ENCODE data around the gene NT5C.

DNA sequence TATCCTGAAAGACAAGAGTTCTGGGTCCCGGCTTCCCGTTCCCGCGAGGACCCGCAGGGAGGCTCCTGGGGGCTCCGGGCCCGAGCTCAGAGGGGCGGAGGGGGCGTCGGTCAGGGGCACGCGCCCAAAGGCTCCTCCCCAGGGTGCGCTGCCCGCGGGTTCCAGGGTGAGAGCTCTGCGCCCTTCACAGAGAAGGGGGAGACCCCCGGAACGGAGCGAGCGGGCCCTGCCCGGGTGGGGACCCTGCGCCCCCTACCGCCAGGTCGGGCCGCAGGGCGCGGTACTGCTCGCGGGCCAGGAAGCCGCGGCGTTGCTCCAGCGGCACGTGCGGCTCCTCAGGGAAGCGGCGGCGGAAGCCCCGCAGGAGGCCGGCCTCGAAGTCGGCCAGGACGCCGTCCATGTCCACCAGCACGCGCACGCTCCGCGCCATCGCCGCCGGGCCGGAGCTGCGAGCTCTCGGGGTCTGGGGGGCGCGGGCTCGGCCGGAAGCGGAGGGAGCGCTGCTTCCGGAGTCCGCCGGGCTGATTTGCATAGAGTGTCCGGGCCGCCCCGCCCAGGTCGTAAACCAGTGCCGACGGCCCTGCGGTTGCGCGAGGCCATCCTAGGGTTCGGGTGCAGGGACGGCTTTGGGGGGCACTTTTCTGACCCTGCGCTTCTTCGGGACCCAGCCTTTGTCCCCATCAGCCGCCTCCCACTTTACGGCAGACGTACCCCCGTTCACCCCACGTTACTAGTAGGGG is at the start of gene NT5C:
- TF ChIP-seq, protein P1, sequence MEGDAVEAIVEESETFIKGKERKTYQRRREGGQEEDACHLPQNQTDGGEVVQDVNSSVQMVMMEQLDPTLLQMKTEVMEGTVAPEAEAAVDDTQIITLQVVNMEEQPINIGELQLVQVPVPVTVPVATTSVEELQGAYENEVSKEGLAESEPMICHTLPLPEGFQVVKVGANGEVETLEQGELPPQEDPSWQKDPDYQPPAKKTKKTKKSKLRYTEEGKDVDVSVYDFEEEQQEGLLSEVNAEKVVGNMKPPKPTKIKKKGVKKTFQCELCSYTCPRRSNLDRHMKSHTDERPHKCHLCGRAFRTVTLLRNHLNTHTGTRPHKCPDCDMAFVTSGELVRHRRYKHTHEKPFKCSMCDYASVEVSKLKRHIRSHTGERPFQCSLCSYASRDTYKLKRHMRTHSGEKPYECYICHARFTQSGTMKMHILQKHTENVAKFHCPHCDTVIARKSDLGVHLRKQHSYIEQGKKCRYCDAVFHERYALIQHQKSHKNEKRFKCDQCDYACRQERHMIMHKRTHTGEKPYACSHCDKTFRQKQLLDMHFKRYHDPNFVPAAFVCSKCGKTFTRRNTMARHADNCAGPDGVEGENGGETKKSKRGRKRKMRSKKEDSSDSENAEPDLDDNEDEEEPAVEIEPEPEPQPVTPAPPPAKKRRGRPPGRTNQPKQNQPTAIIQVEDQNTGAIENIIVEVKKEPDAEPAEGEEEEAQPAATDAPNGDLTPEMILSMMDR (IDR thresholded peaks at IDR 0.05 in 2 of 3, conservative IDR thresholded peaks at IDR 0.05 in 1 of 3; ENCODE audit: borderline replicate concordance in 1 of 3, insufficient read depth in 1 of 3, low read depth in 2 of 3, low read length in 2 of 3): peak in 2 of 3 experiments; percentile 73 to 91; a peak in 4 of 6 replicates
- TF ChIP-seq EZH2phosphoT487 (IDR thresholded peaks at IDR 0.05; ENCODE audit: borderline replicate concordance): no peak
- TF ChIP-seq, protein P2, sequence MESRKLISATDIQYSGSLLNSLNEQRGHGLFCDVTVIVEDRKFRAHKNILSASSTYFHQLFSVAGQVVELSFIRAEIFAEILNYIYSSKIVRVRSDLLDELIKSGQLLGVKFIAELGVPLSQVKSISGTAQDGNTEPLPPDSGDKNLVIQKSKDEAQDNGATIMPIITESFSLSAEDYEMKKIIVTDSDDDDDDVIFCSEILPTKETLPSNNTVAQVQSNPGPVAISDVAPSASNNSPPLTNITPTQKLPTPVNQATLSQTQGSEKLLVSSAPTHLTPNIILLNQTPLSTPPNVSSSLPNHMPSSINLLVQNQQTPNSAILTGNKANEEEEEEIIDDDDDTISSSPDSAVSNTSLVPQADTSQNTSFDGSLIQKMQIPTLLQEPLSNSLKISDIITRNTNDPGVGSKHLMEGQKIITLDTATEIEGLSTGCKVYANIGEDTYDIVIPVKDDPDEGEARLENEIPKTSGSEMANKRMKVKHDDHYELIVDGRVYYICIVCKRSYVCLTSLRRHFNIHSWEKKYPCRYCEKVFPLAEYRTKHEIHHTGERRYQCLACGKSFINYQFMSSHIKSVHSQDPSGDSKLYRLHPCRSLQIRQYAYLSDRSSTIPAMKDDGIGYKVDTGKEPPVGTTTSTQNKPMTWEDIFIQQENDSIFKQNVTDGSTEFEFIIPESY (IDR thresholded peaks at IDR 0.05; ENCODE audit: extremely low read depth, insufficient replicate concordance, low read length): no peak
- no peak for TF ChIP-seq SRF (IDR thresholded peaks at IDR 0.05; ENCODE audit: low read depth)
- TF ChIP-seq SP1 (IDR thresholded peaks at IDR 0.05; ENCODE audit: low read depth): no peak
- peak; percentile 66 for TF ChIP-seq YY1 (IDR thresholded peaks at IDR 0.05; ENCODE audit: extremely low read depth, insufficient replicate concordance, low read depth, low read length)
- peak; percentile 78 for TF ChIP-seq POLR2A (IDR thresholded peaks at IDR 0.05; ENCODE audit: borderline replicate concordance, extremely low read depth, insufficient read depth, insufficient read length)
- TF ChIP-seq, protein P3, sequence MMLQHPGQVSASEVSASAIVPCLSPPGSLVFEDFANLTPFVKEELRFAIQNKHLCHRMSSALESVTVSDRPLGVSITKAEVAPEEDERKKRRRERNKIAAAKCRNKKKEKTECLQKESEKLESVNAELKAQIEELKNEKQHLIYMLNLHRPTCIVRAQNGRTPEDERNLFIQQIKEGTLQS (IDR thresholded peaks at IDR 0.05): no peak
- no peak for TF ChIP-seq SIN3A (IDR thresholded peaks at IDR 0.05; ENCODE audit: low read depth)
- no peak for TF ChIP-seq EZH2 (IDR thresholded peaks at IDR 0.05)
- no peak for TF ChIP-seq CEBPB (IDR thresholded peaks at IDR 0.05; ENCODE audit: low read depth)
- TF ChIP-seq, protein P4, sequence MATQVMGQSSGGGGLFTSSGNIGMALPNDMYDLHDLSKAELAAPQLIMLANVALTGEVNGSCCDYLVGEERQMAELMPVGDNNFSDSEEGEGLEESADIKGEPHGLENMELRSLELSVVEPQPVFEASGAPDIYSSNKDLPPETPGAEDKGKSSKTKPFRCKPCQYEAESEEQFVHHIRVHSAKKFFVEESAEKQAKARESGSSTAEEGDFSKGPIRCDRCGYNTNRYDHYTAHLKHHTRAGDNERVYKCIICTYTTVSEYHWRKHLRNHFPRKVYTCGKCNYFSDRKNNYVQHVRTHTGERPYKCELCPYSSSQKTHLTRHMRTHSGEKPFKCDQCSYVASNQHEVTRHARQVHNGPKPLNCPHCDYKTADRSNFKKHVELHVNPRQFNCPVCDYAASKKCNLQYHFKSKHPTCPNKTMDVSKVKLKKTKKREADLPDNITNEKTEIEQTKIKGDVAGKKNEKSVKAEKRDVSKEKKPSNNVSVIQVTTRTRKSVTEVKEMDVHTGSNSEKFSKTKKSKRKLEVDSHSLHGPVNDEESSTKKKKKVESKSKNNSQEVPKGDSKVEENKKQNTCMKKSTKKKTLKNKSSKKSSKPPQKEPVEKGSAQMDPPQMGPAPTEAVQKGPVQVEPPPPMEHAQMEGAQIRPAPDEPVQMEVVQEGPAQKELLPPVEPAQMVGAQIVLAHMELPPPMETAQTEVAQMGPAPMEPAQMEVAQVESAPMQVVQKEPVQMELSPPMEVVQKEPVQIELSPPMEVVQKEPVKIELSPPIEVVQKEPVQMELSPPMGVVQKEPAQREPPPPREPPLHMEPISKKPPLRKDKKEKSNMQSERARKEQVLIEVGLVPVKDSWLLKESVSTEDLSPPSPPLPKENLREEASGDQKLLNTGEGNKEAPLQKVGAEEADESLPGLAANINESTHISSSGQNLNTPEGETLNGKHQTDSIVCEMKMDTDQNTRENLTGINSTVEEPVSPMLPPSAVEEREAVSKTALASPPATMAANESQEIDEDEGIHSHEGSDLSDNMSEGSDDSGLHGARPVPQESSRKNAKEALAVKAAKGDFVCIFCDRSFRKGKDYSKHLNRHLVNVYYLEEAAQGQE (IDR thresholded peaks at IDR 0.05; ENCODE audit: low read depth): no peak
- peak; percentile 88 for TF ChIP-seq POLR2AphosphoS5 (IDR thresholded peaks at IDR 0.05; ENCODE audit: low read depth, low read length)

All from HCT116 (cell line).